K562 (cell line): ENCODE results near the gene PRAMEF1.

Experiments used
- CREM ChIP-seq: IDR thresholded peaks from 2 replicates; pipeline ENCODE4 v1.6.1; 2014; ENCODE audit warnings: antibody characterized with exemption, low read depth
- SMARCB1 ChIP-seq: IDR thresholded peaks from 2 replicates; pipeline ENCODE4 v1.6.1; 2011; ENCODE audit warnings: improper control_type of control experiment, low read depth; ENCODE audit not compliant: insufficient read length

DNA sequence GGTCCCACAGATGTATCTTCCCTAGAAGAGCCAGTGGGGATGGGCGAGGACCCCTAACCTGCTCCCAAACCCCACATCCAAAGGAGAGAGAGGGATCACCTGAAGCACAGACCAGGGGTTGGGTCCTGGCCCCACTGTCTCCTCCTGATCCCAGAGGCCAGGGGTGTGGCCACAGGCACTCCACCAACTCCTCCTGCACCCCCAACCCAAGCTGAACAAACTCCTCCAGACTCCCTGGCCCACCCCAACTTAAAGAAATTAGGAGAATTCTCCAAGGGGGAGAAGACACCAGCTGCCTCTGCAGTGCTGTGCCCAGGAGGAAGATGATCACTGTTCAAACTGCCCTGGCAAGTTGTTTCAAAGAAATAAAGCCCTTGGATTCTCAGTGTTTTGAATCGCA lies 22.2 kb upstream of the PRAMEF1 start:
- TF ChIP-seq CREM (no peak), SMARCB1 (no peak)
